ENCODE measurements around the gene FANCB. TPM values are rescaled to one million over a fixed set of nuclear protein-coding genes. Genes with fewer than 3 reads are reported as not detected.

FANCB gene
- total and polyA plus RNA-seq, 2 experiments from 2014 or later = 1.3 TPM; not detected in 1

GRCh38 chrX:14875624-14876023 lies 2.8 kb upstream of the FANCB start:
- Histone ChIP-seq H3K27ac (no peak overlapping the region), H3K4me1 (ENCODE audit: low read depth) (no peaks in the 10 kb centered on the region), H3K9me3 (ENCODE audit: low read depth) (no peaks in the 10 kb centered on the region), H3K27me3 (no peaks in the 10 kb centered on the region), H3K36me3 (no peaks in the 10 kb centered on the region), H3K4me3 (no peak overlapping the region)
- no peak for DNase-seq (ENCODE audit: low read depth in 1 of 2, low spot score in 1 of 2)
- TF ChIP-seq CTCF (IDR thresholded peaks at IDR 0.05; ENCODE audit: low read depth, low read length) = no peak

- no peaks in the 10 kb centered on the region for H3K4me1 ChIP-seq (ENCODE audit: low read depth)
- TF ChIP-seq CTCF (IDR thresholded peaks at IDR 0.05; ENCODE audit: low read depth, low read length) = no peak
- H3K9me3 ChIP-seq (ENCODE audit: low read depth) = no peaks in the 10 kb centered on the region
- no peak for DNase-seq (ENCODE audit: low read depth in 1 of 2, low spot score in 1 of 2)
- no peaks in the 10 kb centered on the region for H3K36me3 ChIP-seq
- H3K4me3 ChIP-seq = peak overlapping the region; percentile 60
- H3K27me3 ChIP-seq = no peaks in the 10 kb centered on the region
- peak overlapping the region; percentile 72 for H3K27ac ChIP-seq
Observed at GRCh38 chrX:14873676-14874049, 794 bp upstream of the FANCB start.

- no peak for DNase-seq (ENCODE audit: low read depth in 1 of 2, low spot score in 1 of 2)
- TF ChIP-seq CTCF (IDR thresholded peaks at IDR 0.05; ENCODE audit: low read depth, low read length) = no peak
- Histone ChIP-seq H3K4me1 (ENCODE audit: low read depth) (no peaks in the 10 kb centered on the region), H3K9me3 (ENCODE audit: low read depth) (no peaks in the 10 kb centered on the region), H3K36me3 (no peaks in the 10 kb centered on the region), H3K27me3 (no peaks in the 10 kb centered on the region), H3K4me3 (peak overlapping the region; percentile 36), H3K27ac (no peak overlapping the region)
Observed at GRCh38 chrX:14872355-14872754, 514 bp downstream of the FANCB start.

- no peak overlapping the region for H3K27ac ChIP-seq
- no peaks in the 10 kb centered on the region for H3K4me1 ChIP-seq (ENCODE audit: low read depth)
- TF ChIP-seq CTCF (IDR thresholded peaks at IDR 0.05; ENCODE audit: low read depth, low read length) = no peak
- DNase-seq (ENCODE audit: low read depth in 1 of 2, low spot score in 1 of 2) = no peak
- no peaks in the 10 kb centered on the region for H3K27me3 ChIP-seq
- no peaks in the 10 kb centered on the region for H3K9me3 ChIP-seq (ENCODE audit: low read depth)
- no peak overlapping the region for H3K4me3 ChIP-seq
- no peaks in the 10 kb centered on the region for H3K36me3 ChIP-seq
Observed at GRCh38 chrX:14871767-14872166, 1.1 kb downstream of the FANCB start.

- Histone ChIP-seq H3K27ac (no peak overlapping the region), H3K27me3 (no peaks in the 10 kb centered on the region), H3K4me1 (ENCODE audit: low read depth) (no peaks in the 10 kb centered on the region), H3K9me3 (ENCODE audit: low read depth) (no peaks in the 10 kb centered on the region), H3K4me3 (no peak overlapping the region), H3K36me3 (no peaks in the 10 kb centered on the region)
- TF ChIP-seq CTCF (IDR thresholded peaks at IDR 0.05; ENCODE audit: low read depth, low read length) = no peak
- peak in 1 of 2 donors; percentile 43 for DNase-seq (ENCODE audit: low read depth in 1 of 2, low spot score in 1 of 2)
Observed at GRCh38 chrX:14865201-14865600, 7.7 kb downstream of the FANCB start.

- TF ChIP-seq CTCF (IDR thresholded peaks at IDR 0.05; ENCODE audit: low read depth, low read length) = no peak
- Histone ChIP-seq H3K27ac (no peak overlapping the region), H3K27me3 (no peaks in the 10 kb centered on the region), H3K9me3 (ENCODE audit: low read depth) (no peaks in the 10 kb centered on the region), H3K4me1 (ENCODE audit: low read depth) (no peaks in the 10 kb centered on the region), H3K4me3 (no peak overlapping the region), H3K36me3 (no peaks in the 10 kb centered on the region)
- peak in 1 of 2 donors; percentile 14 for DNase-seq (ENCODE audit: low read depth in 1 of 2, low spot score in 1 of 2)
Observed at GRCh38 chrX:14864631-14865030, 8.2 kb downstream of the FANCB start.
